ENCODE measurements around the gene SPOCK1.

Gene SPOCK1

DNA sequence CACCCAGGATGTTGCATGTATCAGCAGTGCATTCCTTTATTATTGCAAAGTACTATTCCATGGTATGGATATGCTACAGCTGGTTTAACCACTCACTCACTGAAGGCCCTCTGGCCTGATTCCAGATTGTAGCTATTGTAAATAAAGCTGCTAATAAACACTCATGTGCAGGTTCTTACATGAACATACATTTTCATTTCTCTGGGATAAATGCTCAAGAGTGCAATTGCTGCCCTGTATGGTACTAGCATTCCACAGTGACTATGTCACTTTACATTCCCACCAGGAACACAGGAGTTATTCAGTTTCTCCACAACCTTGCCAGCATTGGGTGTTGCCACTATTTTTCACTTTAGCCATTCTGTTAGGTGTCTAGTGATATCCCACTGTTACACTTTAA, 267.6 kb downstream of the SPOCK1 start:
- no peak overlapping the region for H3K4ac ChIP-seq (ENCODE audit: low read depth in 1 of 2, low read length in 2 of 2)
- DNase-seq: no peak
- no peak overlapping the region for H2BK120ac ChIP-seq (ENCODE audit: low read depth, low read length)
- no peak overlapping the region for H2BK5ac ChIP-seq (ENCODE audit: low read depth, low read length, poor library complexity, severe bottlenecking)
- no peak overlapping the region for H3K27ac ChIP-seq (ENCODE audit: low read length, poor library complexity, severe bottlenecking)
- no peaks in the 10 kb centered on the region for H3K79me1 ChIP-seq (replicated peaks; ENCODE audit: low read length, poor library complexity, severe bottlenecking)
- no peak overlapping the region for H4K8ac ChIP-seq (ENCODE audit: low read length)
- no peak overlapping the region for H3K18ac ChIP-seq (ENCODE audit: low read depth in 1 of 2, low read length in 2 of 2)
- H2BK12ac ChIP-seq (ENCODE audit: low read length in 2 of 2): no peak overlapping the region
- no peak overlapping the region for H3K23ac ChIP-seq (ENCODE audit: low read length in 2 of 2)
- no peak overlapping the region for H4K91ac ChIP-seq (ENCODE audit: low read length)
- H3K27me3 ChIP-seq (ENCODE audit: control insufficient read depth in 1 of 2, insufficient read depth in 1 of 2, low read length in 2 of 2): no peaks in the 10 kb centered on the region
- H2BK15ac ChIP-seq (ENCODE audit: low read depth, poor library complexity, severe bottlenecking): no peak overlapping the region
- peaks cover 4% of the 10 kb centered on the region for H3K4me1 ChIP-seq (ENCODE audit: control insufficient read depth, insufficient read depth, low read depth, low read length)
- H3K4me3 ChIP-seq (ENCODE audit: insufficient read depth in 1 of 2, low read depth in 1 of 2, low read length in 2 of 2): no peak overlapping the region
- no peak overlapping the region for H2AK5ac ChIP-seq (ENCODE audit: low read length, severe bottlenecking)
- no peaks in the 10 kb centered on the region for H3K9me3 ChIP-seq (ENCODE audit: control insufficient read depth, low read length)
- no peaks in the 10 kb centered on the region for H3K36me3 ChIP-seq (ENCODE audit: control insufficient read depth in 1 of 2, insufficient read depth in 2 of 2, low read depth in 1 of 2, low read length in 2 of 2)
- no peak overlapping the region for H3K14ac ChIP-seq (ENCODE audit: low read length in 2 of 2)
- H2AFZ ChIP-seq (ENCODE audit: low read depth, low read length): no peak overlapping the region
- no peak overlapping the region for H3K4me2 ChIP-seq (ENCODE audit: low read length, poor library complexity, severe bottlenecking)
- no peak overlapping the region for H3K9ac ChIP-seq (ENCODE audit: low read length)

DNA sequence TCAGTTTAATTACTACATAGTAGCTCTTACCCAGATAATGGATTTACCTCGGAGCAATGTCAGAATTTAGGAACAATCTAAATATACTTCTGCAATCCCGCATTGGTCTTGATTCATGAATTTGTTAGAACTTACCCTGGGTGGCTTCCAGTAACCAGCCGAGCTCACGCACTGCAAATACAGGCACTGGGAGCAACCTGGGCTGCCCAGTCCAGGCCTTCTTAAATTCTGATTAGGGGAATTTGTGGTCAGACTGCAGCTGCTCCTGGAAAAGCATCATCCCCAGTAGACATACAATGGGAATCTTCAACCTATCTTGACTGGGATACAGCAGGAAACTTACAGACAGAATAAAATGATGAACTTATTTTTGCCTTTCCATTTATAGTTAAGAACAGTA, 270.3 kb downstream of the SPOCK1 start:
- no peaks in the 10 kb centered on the region for H3K36me3 ChIP-seq (ENCODE audit: control insufficient read depth in 1 of 2, insufficient read depth in 2 of 2, low read depth in 1 of 2, low read length in 2 of 2)

DNA sequence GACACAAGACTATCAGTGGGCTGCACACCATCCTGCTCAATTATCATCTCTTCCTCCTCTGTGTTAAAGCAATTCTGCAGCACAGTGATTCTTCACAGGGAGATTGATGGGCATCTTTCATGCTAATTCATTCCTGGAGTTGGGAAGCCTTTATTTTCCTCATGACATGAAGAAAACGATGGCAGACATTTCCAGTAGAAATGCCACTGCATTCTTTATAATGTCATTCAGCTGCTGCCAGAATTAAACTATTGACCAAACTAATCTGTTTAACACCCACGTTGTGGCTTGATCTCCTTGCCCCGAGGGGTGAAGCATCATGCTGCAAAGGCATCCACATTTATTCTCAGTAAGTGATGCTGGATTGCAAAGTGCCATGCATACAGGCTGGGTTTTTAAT, 273.0 kb downstream of the SPOCK1 start:
- no peak overlapping the region for H2AFZ ChIP-seq (ENCODE audit: low read depth, low read length)
- H3K4me3 ChIP-seq (ENCODE audit: insufficient read depth in 1 of 2, low read depth in 1 of 2, low read length in 2 of 2): no peak overlapping the region
- no peaks in the 10 kb centered on the region for H3K9me3 ChIP-seq (ENCODE audit: control insufficient read depth, low read length)
- no peak overlapping the region for H2AK5ac ChIP-seq (ENCODE audit: low read length, severe bottlenecking)
- no peaks in the 10 kb centered on the region for H3K4me1 ChIP-seq (ENCODE audit: control insufficient read depth, insufficient read depth, low read depth, low read length)
- H2BK15ac ChIP-seq (ENCODE audit: low read depth, poor library complexity, severe bottlenecking): no peak overlapping the region
- H3K9ac ChIP-seq (ENCODE audit: low read length): no peak overlapping the region
- no peaks in the 10 kb centered on the region for H3K36me3 ChIP-seq (ENCODE audit: control insufficient read depth in 1 of 2, insufficient read depth in 2 of 2, low read depth in 1 of 2, low read length in 2 of 2)
- no peak overlapping the region for H3K27ac ChIP-seq (ENCODE audit: low read length, poor library complexity, severe bottlenecking)
- H2BK5ac ChIP-seq (ENCODE audit: low read depth, low read length, poor library complexity, severe bottlenecking): no peak overlapping the region
- H3K23ac ChIP-seq (ENCODE audit: low read length in 2 of 2): no peak overlapping the region
- no peak overlapping the region for H3K18ac ChIP-seq (ENCODE audit: low read depth in 1 of 2, low read length in 2 of 2)
- DNase-seq: no peak
- H2BK12ac ChIP-seq (ENCODE audit: low read length in 2 of 2): no peak overlapping the region
- no peak overlapping the region for H3K4ac ChIP-seq (ENCODE audit: low read depth in 1 of 2, low read length in 2 of 2)
- H3K14ac ChIP-seq (ENCODE audit: low read length in 2 of 2): no peak overlapping the region
- no peak overlapping the region for H4K91ac ChIP-seq (ENCODE audit: low read length)
- 53% methylated on average over 3 of the region's 3 CpGs for WGBS
- H3K79me1 ChIP-seq (replicated peaks; ENCODE audit: low read length, poor library complexity, severe bottlenecking): no peaks in the 10 kb centered on the region
- H2BK120ac ChIP-seq (ENCODE audit: low read depth, low read length): no peak overlapping the region
- H3K4me2 ChIP-seq (ENCODE audit: low read length, poor library complexity, severe bottlenecking): no peak overlapping the region
- no peaks in the 10 kb centered on the region for H3K27me3 ChIP-seq (ENCODE audit: control insufficient read depth in 1 of 2, insufficient read depth in 1 of 2, low read length in 2 of 2)
- H4K8ac ChIP-seq (ENCODE audit: low read length): no peak overlapping the region

More for the DNA sequence above, 270.3 kb downstream of the SPOCK1 start:
- Histone ChIP-seq H4K91ac (ENCODE audit: low read length) (no peak overlapping the region), H3K27ac (ENCODE audit: low read length, poor library complexity, severe bottlenecking) (no peak overlapping the region), H3K4me2 (ENCODE audit: low read length, poor library complexity, severe bottlenecking) (no peak overlapping the region), H3K79me1 (replicated peaks; ENCODE audit: low read length, poor library complexity, severe bottlenecking) (no peaks in the 10 kb centered on the region), H3K4me1 (ENCODE audit: control insufficient read depth, insufficient read depth, low read depth, low read length) (no peaks in the 10 kb centered on the region), H3K14ac (ENCODE audit: low read length in 2 of 2) (no peak overlapping the region), H2AFZ (ENCODE audit: low read depth, low read length) (no peak overlapping the region), H2AK5ac (ENCODE audit: low read length, severe bottlenecking) (no peak overlapping the region), H3K4me3 (ENCODE audit: insufficient read depth in 1 of 2, low read depth in 1 of 2, low read length in 2 of 2) (no peak overlapping the region), H2BK12ac (ENCODE audit: low read length in 2 of 2) (no peak overlapping the region), H3K9me3 (ENCODE audit: control insufficient read depth, low read length) (no peaks in the 10 kb centered on the region), H3K9ac (ENCODE audit: low read length) (no peak overlapping the region), H2BK15ac (ENCODE audit: low read depth, poor library complexity, severe bottlenecking) (no peak overlapping the region), H2BK120ac (ENCODE audit: low read depth, low read length) (no peak overlapping the region), H3K4ac (ENCODE audit: low read depth in 1 of 2, low read length in 2 of 2) (no peak overlapping the region), H3K27me3 (ENCODE audit: control insufficient read depth in 1 of 2, insufficient read depth in 1 of 2, low read length in 2 of 2) (no peaks in the 10 kb centered on the region), H4K8ac (ENCODE audit: low read length) (no peak overlapping the region), H3K23ac (ENCODE audit: low read length in 2 of 2) (no peak overlapping the region), H2BK5ac (ENCODE audit: low read depth, low read length, poor library complexity, severe bottlenecking) (no peak overlapping the region), H3K18ac (ENCODE audit: low read depth in 1 of 2, low read length in 2 of 2) (no peak overlapping the region)
- DNase-seq: no peak
- 94% methylated on average over 4 of the region's 4 CpGs for WGBS

DNA sequence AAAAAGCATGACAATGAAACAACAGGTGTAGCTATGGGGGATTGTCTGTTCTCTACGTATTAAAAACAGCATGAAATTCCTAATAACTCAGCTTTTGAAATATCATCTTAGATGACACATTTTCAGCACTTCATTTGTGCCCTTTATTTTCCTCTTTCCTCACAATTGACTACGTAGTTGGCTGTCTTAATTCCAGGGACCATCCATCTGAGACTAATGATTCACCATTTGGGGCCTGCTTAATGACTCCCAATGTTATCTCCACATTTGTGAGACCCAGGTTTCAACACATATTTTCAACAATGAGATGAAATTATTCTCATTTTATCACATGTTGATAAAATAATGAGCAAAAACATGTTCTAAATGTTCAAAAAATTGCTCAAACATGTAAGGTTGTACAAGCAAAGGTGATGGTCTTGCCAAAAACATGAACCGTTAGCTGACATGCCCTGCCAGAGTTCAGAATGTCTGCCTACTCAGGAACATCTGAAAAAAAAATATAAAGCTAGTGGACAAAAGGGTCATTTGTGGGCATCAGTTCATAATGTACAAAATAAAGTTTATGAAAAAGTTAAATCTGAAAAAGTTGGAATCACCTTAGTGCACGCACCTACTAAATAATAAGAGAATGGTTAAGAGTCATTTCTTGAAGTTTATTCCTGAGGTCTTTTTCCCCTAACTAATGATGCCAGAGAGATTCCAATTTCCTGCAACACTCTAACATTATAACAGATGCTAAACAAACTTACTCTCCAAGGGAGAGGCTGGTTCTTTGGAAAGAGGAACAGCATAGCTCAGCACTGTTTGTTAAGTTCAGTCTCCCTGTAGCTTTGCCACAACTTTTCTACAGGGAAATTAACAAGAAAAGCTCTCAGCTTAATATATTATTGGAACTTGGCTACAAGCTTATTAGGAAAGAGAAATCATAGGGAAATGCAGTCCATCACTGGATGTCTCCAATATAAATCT, 275.5 kb downstream of the SPOCK1 start:
- H2AK5ac ChIP-seq (ENCODE audit: low read length, severe bottlenecking): no peak overlapping the region
- no peak overlapping the region for H2BK15ac ChIP-seq (ENCODE audit: low read depth, poor library complexity, severe bottlenecking)
- H4K8ac ChIP-seq (ENCODE audit: low read length): no peak overlapping the region

More for the DNA sequence above, 275.5 kb downstream of the SPOCK1 start:
- Histone ChIP-seq H3K4me2 (ENCODE audit: low read length, poor library complexity, severe bottlenecking) (no peak overlapping the region), H3K23ac (ENCODE audit: low read length in 2 of 2) (no peak overlapping the region), H4K91ac (ENCODE audit: low read length) (no peak overlapping the region), H2BK12ac (ENCODE audit: low read length in 2 of 2) (no peak overlapping the region), H3K79me1 (replicated peaks; ENCODE audit: low read length, poor library complexity, severe bottlenecking) (no peaks in the 10 kb centered on the region), H3K9me3 (ENCODE audit: control insufficient read depth, low read length) (no peaks in the 10 kb centered on the region), H3K27me3 (ENCODE audit: control insufficient read depth in 1 of 2, insufficient read depth in 1 of 2, low read length in 2 of 2) (no peaks in the 10 kb centered on the region), H3K18ac (ENCODE audit: low read depth in 1 of 2, low read length in 2 of 2) (no peak overlapping the region), H3K9ac (ENCODE audit: low read length) (no peak overlapping the region), H2AFZ (ENCODE audit: low read depth, low read length) (no peak overlapping the region), H3K14ac (ENCODE audit: low read length in 2 of 2) (no peak overlapping the region), H3K27ac (ENCODE audit: low read length, poor library complexity, severe bottlenecking) (no peak overlapping the region), H3K4me3 (ENCODE audit: insufficient read depth in 1 of 2, low read depth in 1 of 2, low read length in 2 of 2) (no peak overlapping the region), H3K4me1 (ENCODE audit: control insufficient read depth, insufficient read depth, low read depth, low read length) (peaks cover under 1% of the 10 kb centered on the region), H3K36me3 (ENCODE audit: control insufficient read depth in 1 of 2, insufficient read depth in 2 of 2, low read depth in 1 of 2, low read length in 2 of 2) (no peaks in the 10 kb centered on the region), H2BK5ac (ENCODE audit: low read depth, low read length, poor library complexity, severe bottlenecking) (no peak overlapping the region), H3K4ac (ENCODE audit: low read depth in 1 of 2, low read length in 2 of 2) (no peak overlapping the region), H2BK120ac (ENCODE audit: low read depth, low read length) (no peak overlapping the region)
- no peak for DNase-seq
- WGBS: 83% methylated on average over 3 of the region's 4 CpGs
